Subcutaneous abdominal adipose tissue (tissue), 5 donors: ENCODE results near the gene APOM.
A peak's percentile ranks its signal among the peaks of the same experiment; 100 is the strongest.

Experiments
- H3K27ac ChIP-seq: one replicate; pipeline ENCODE4 v1.7.0; 2013; ENCODE audit warnings: low read depth, mild to moderate bottlenecking, inconsistent platforms, low read length, moderate library complexity
- H3K27me3 ChIP-seq, 5 donors: one replicate each; pipeline ENCODE4 v1.7.0; 2013; ENCODE audit warnings: low read length in 5 of 5, inconsistent platforms in 1 of 5; ENCODE audit not compliant: control insufficient read depth in 5 of 5, insufficient read depth in 4 of 5
- H3K36me3 ChIP-seq, 5 donors: one replicate each; pipeline ENCODE4 v1.7.0; 2013; ENCODE audit warnings: low read length in 5 of 5; ENCODE audit not compliant: control insufficient read depth in 5 of 5, insufficient read depth in 5 of 5
- H3K4me1 ChIP-seq, 5 donors: one replicate each; pipeline ENCODE4 v1.7.0; 2013; ENCODE audit warnings: low read length in 5 of 5, mild to moderate bottlenecking in 3 of 5, moderate library complexity in 1 of 5; ENCODE audit not compliant: control insufficient read depth in 5 of 5, insufficient read depth in 5 of 5
- H3K4me3 ChIP-seq, 5 donors: one replicate each; pipeline ENCODE4 v1.7.0; 2013; ENCODE audit warnings: low read length in 5 of 5, low read depth in 1 of 5
- H3K9ac ChIP-seq, 5 donors: one replicate each; pipeline ENCODE4 v1.7.0; 2013; ENCODE audit warnings: low read length in 5 of 5, mild to moderate bottlenecking in 4 of 5, moderate library complexity in 3 of 5
- H3K9me3 ChIP-seq, 5 donors: one replicate each; pipeline ENCODE4 v1.7.0; 2013; ENCODE audit warnings: low read length in 5 of 5; ENCODE audit not compliant: control insufficient read depth in 5 of 5
- donor health status: healthy.
- donor health status: healthy.
- donor health status: healthy.
- donor health status: healthy.
- donor health status: healthy.

APOM gene

DNA sequence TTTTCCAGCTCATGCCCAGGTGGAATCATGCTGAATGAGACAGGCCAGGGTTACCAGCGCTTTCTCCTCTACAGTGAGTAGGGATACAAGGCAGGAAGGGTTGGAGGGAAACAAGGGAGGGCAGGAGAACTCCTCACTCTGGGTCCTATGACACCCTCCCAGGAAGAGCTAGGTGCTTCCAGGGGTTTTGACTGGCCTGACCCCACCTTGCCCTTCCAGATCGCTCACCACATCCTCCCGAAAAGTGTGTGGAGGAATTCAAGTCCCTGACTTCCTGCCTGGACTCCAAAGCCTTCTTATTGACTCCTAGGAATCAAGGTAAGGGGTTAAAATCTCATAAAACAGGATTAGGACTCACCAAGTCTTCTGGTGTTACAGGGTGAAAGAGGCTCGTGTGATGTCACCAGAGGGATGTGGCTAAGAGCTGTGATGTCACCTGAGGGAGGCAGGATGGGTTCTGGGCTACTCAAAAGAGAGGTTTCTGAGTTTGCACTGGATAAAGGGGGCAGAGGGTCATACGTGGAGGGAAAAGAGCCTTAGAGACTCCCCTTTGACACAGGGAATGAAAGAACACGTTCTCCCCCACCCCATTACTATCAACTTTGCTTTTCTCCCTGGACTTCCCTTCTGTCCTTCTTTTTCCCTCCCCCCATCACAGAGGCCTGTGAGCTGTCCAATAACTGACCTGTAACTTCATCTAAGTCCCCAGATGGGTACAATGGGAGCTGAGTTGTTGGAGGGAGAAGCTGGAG lies 1.9 kb downstream of the APOM start:
- no peak overlapping the region for H3K4me3 ChIP-seq
- H3K9ac ChIP-seq = peak overlapping the region in 3 of 5 donors; percentile 4 to 44 (median 6)
- H3K36me3 ChIP-seq = peaks cover 0 to 45% (median 23%) of the 10 kb centered on the region in 5 donors
- H3K27ac ChIP-seq = no peak overlapping the region
- H3K27me3 ChIP-seq = no peaks in the 10 kb centered on the region
- H3K4me1 ChIP-seq = peaks cover 12 to 58% (median 44%) of the 10 kb centered on the region in 5 donors
- no peaks in the 10 kb centered on the region for H3K9me3 ChIP-seq

GRCh38 chr6:31658158-31658688 lies 2.5 kb downstream of the APOM start:
- Histone ChIP-seq H3K4me1 (peaks cover 12 to 56% (median 49%) of the 10 kb centered on the region in 5 donors), H3K27me3 (no peaks in the 10 kb centered on the region), H3K27ac (no peak overlapping the region), H3K9me3 (no peaks in the 10 kb centered on the region), H3K36me3 (peaks cover 0 to 46% (median 24%) of the 10 kb centered on the region in 5 donors), H3K4me3 (no peak overlapping the region), H3K9ac (peak overlapping the region in 4 of 5 donors; percentile 4 to 61 (median 42))

- Histone ChIP-seq H3K4me1 (peaks cover 12 to 59% (median 52%) of the 10 kb centered on the region in 5 donors), H3K36me3 (peaks cover 0 to 49% (median 24%) of the 10 kb centered on the region in 5 donors), H3K4me3 (peak overlapping the region; percentile 58 to 98 (median 90)), H3K27ac (peak overlapping the region; percentile 89), H3K9me3 (no peaks in the 10 kb centered on the region), H3K9ac (peak overlapping the region in 4 of 5 donors; percentile 63 to 99 (median 82)), H3K27me3 (no peaks in the 10 kb centered on the region)
Measured at GRCh38 chr6:31658983-31659648, 3.4 kb downstream of the APOM start.

- Histone ChIP-seq H3K27me3 (no peaks in the 10 kb centered on the region), H3K9me3 (no peaks in the 10 kb centered on the region), H3K36me3 (peaks cover 0 to 47% (median 24%) of the 10 kb centered on the region in 5 donors), H3K4me1 (peaks cover 13 to 66% (median 57%) of the 10 kb centered on the region in 5 donors), H3K9ac (peak overlapping the region; percentile 74 to 99 (median 90)), H3K4me3 (peak overlapping the region; percentile 58 to 98 (median 90)), H3K27ac (peak overlapping the region; percentile 89)
Measured at GRCh38 chr6:31659649-31660380, 4.1 kb downstream of the APOM start.

- Histone ChIP-seq H3K36me3 (peaks cover 0 to 40% (median 22%) of the 10 kb centered on the region in 5 donors), H3K27me3 (no peaks in the 10 kb centered on the region), H3K4me3 (peak within 1 kb of the TSS; percentile 58 to 98 (median 90)), H3K27ac (peak within 1 kb of the TSS; percentile 89), H3K9me3 (no peaks in the 10 kb centered on the region), H3K9ac (peak within 1 kb of the TSS; percentile 74 to 99 (median 90)), H3K4me1 (peaks cover 14 to 67% (median 57%) of the 10 kb centered on the region in 5 donors)
Measured at GRCh38 chr6:31660381-31661261, 4.9 kb downstream of the APOM start, which contains the start of gene C6orf47. C6orf47 (minus strand) TSS chr6:31660778; CDS start chr6:31659947, 831 bp downstream.

GRCh38 chr6:31661262-31662123 lies 5.8 kb downstream of the APOM start:
- H3K4me3 ChIP-seq = peak overlapping the region in 4 of 5 donors; percentile 70 to 94 (median 87)
- H3K27ac ChIP-seq = peak overlapping the region; percentile 89
- peaks cover 14 to 72% (median 61%) of the 10 kb centered on the region in 5 donors for H3K4me1 ChIP-seq
- no peaks in the 10 kb centered on the region for H3K9me3 ChIP-seq
- no peaks in the 10 kb centered on the region for H3K27me3 ChIP-seq
- peak overlapping the region in 2 of 5 donors; percentile 90 to 99 for H3K9ac ChIP-seq
- H3K36me3 ChIP-seq = peaks cover 0 to 32% (median 18%) of the 10 kb centered on the region in 5 donors

- no peaks in the 10 kb centered on the region for H3K27me3 ChIP-seq
- no peaks in the 10 kb centered on the region for H3K9me3 ChIP-seq
- H3K4me3 ChIP-seq = no peak overlapping the region
- peaks cover 0 to 26% (median 17%) of the 10 kb centered on the region in 5 donors for H3K36me3 ChIP-seq
- H3K4me1 ChIP-seq = peaks cover 19 to 76% (median 65%) of the 10 kb centered on the region in 5 donors
- peak overlapping the region; percentile 37 for H3K27ac ChIP-seq
- H3K9ac ChIP-seq = no peak overlapping the region
Measured at GRCh38 chr6:31662124-31662723, 6.5 kb downstream of the APOM start.
